NB4 (cell line): ENCODE measurements around the gene RFX2.
A peak's percentile ranks its signal among the peaks of the same experiment; 100 is the strongest.

Source experiments
- DNase-seq: peaks from one replicate; pipeline ENCODE4 v3.0.0; 2010; ENCODE audit warnings: low read depth
- H3K4me3 ChIP-seq: one replicate; pipeline ENCODE4 v1.5.1; 2011; ENCODE audit warnings: mild to moderate bottlenecking, low read depth, low read length, moderate library complexity
- CTCF ChIP-seq: IDR thresholded peaks from one replicate; pipeline ENCODE4 v1.5.1; 2012; ENCODE audit warnings: low read depth, low read length
- MYC ChIP-seq: IDR thresholded peaks from 2 replicates; pipeline ENCODE4 v1.6.1; 2011; ENCODE audit warnings: low read depth, low read length
- POLR2A ChIP-seq: IDR thresholded peaks from 2 replicates; pipeline ENCODE4 v1.6.1; 2011; ENCODE audit warnings: mild to moderate bottlenecking; ENCODE audit not compliant: insufficient read length; ENCODE audit errors: extremely low read depth
- TF ChIP-seq, protein P1 (sequence below): IDR thresholded peaks from 2 replicates; pipeline ENCODE4 v1.6.1; 2011; ENCODE audit warnings: low read depth, low read length

RFX2 gene

GRCh38 chr19:6055013-6055795, 55.1 kb downstream of the RFX2 start:
- TF ChIP-seq POLR2A (no peak), CTCF (no peak), MYC (no peak)
- TF ChIP-seq, protein P1, sequence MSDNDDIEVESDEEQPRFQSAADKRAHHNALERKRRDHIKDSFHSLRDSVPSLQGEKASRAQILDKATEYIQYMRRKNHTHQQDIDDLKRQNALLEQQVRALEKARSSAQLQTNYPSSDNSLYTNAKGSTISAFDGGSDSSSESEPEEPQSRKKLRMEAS: no peak
- no peak for DNase-seq
- no peak overlapping the region for H3K4me3 ChIP-seq

DNA sequence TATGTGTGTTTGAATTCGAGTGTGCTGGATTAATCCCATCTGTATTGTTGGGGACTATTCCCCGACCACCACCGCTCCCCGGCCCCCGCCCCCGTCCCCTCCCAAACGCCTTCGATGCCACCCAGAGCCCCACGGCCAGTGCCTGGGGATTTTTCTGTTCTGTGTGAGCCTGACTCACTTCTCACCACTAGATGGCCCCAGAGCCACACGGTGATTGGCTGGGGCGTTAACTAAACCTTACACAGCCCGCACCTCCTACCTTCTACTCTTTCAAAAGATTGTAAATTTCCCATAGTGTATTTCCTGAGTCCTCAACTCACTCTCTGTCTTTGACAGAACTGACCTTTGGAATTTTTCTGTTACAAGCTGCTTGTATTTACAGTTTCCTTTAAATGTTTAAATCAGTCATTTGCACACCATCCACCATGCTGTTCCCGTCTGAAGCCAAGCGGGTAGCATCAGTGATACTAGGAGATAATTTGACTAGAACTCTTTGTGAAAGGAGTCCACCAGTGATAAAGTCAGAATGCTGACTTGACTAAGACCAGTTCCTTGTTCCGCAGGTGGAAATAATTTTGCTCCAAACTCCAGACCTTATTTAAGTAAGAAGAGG, 61.4 kb downstream of the RFX2 start:
- no peak overlapping the region for H3K4me3 ChIP-seq
- DNase-seq: peak; percentile 74
- peak; percentile 67 for TF ChIP-seq CTCF
- TF ChIP-seq, protein P1: no peak

- H3K4me3 ChIP-seq: no peak overlapping the region
- no peak for TF ChIP-seq POLR2A
- TF ChIP-seq, protein P1: no peak
- TF ChIP-seq CTCF: no peak
- TF ChIP-seq MYC: no peak
- no peak for DNase-seq
Measured at GRCh38 chr19:6048348-6048747, 62.0 kb downstream of the RFX2 start.

GRCh38 chr19:6047741-6048251, 62.5 kb downstream of the RFX2 start:
- no peak overlapping the region for H3K4me3 ChIP-seq
- TF ChIP-seq, protein P1: no peak
- TF ChIP-seq CTCF (peak; percentile 52), POLR2A (no peak), MYC (no peak)
- DNase-seq: peak; percentile 47

DNA sequence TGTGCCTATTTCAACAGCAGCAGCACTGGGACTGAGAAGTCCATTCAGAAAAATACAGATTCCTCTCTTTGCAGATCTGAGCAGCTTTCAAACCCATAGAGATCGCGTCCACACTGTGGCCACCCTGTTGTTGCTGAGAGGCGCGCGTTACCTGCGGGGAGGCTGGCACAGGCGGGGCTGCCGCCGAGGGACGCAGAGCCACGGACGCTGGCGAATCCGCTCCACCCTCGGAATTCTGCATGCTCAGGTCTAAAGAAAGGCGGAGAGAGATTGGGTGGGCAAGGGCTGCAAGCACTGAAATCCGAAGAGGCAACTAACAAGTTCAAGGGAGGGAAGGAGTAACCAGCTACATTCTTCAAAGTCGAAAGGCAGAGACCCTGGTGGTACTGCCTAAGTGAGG, 63.0 kb downstream of the RFX2 start:
- H3K4me3 ChIP-seq: no peak overlapping the region
- TF ChIP-seq, protein P1: no peak
- TF ChIP-seq POLR2A (no peak), MYC (no peak), CTCF (no peak)

More for the DNA sequence above, 63.0 kb downstream of the RFX2 start:
- no peak for DNase-seq
